Osteoblast (primary cell): ENCODE measurements around the gene RPS2. TPM values are rescaled to one million over a fixed set of nuclear protein-coding genes. Genes with fewer than 3 reads are reported as not detected.
"Not testable (repeated sequence)": the region's sequence is repeated elsewhere in the genome, so short reads cannot be mapped to it uniquely, and the experiment has no call there.

Experiments
- DNase-seq: peaks from one replicate; pipeline ENCODE4 v3.0.0; 2011; ENCODE audit warnings: low spot score, mixed read lengths; ENCODE audit not compliant: insufficient read length; ENCODE audit errors: missing footprints
- H2AFZ ChIP-seq: 2 replicates; pipeline ENCODE4 v1.6.0; 2011; ENCODE audit warnings: mild to moderate bottlenecking, low read length
- H3K27ac ChIP-seq: 2 replicates; pipeline ENCODE4 v1.5.1; 2011; ENCODE audit warnings: mild to moderate bottlenecking, low read depth, low read length, moderate library complexity
- H3K27me3 ChIP-seq: 2 replicates; pipeline ENCODE4 v1.6.0; 2012; ENCODE audit warnings: mild to moderate bottlenecking, control low read depth, inconsistent platforms, low read length, moderate library complexity; ENCODE audit not compliant: insufficient read depth
- H3K36me3 ChIP-seq: 2 replicates; pipeline ENCODE4 v1.5.1; 2011; ENCODE audit warnings: mild to moderate bottlenecking, low read length, control low read depth, moderate library complexity; ENCODE audit not compliant: insufficient read depth
- H3K4me1 ChIP-seq: 2 replicates; pipeline ENCODE4 v1.5.1; 2011; ENCODE audit warnings: mild to moderate bottlenecking, low read length, control low read depth, moderate library complexity; ENCODE audit not compliant: insufficient read depth
- H3K4me2 ChIP-seq: 2 replicates; pipeline ENCODE4 v1.6.0; 2011; ENCODE audit warnings: mild to moderate bottlenecking, low read length; ENCODE audit not compliant: insufficient read depth
- H3K4me3 ChIP-seq: fragments of 200-600 bp; sonication (generic); 3 replicates; pipeline ENCODE4 v1.5.1; 2012; ENCODE audit warnings: mild to moderate bottlenecking, low read length, inconsistent platforms; ENCODE audit not compliant: insufficient read depth
- H3K79me2 ChIP-seq: 2 replicates; pipeline ENCODE4 v1.6.0; 2012; ENCODE audit warnings: mild to moderate bottlenecking, low read length, control low read depth, inconsistent platforms; ENCODE audit not compliant: insufficient read depth
- H3K9me3 ChIP-seq: 2 replicates; pipeline ENCODE4 v1.5.1; 2011; ENCODE audit warnings: low read depth, low read length, control low read depth
- H4K20me1 ChIP-seq: 2 replicates; pipeline ENCODE4 v1.6.0; 2012; ENCODE audit warnings: mild to moderate bottlenecking, low read length, control low read depth; ENCODE audit not compliant: insufficient read depth
- total RNA-seq: library from RNA; depleted of rRNA; stranded (reverse); fragments of >200 nt; gene quantifications from 2 replicates; pipeline ENCODE4 v1.2.3, GENCODE V29; 2012
- TF ChIP-seq, protein P1 (sequence below): IDR thresholded peaks from 2 replicates; pipeline ENCODE4 v1.5.1; 2011; ENCODE audit warnings: mild to moderate bottlenecking, low read depth, low read length, moderate library complexity; ENCODE audit errors: extremely low read depth

RPS2 gene
- total RNA-seq, 1 donor = 2,359 TPM

DNA sequence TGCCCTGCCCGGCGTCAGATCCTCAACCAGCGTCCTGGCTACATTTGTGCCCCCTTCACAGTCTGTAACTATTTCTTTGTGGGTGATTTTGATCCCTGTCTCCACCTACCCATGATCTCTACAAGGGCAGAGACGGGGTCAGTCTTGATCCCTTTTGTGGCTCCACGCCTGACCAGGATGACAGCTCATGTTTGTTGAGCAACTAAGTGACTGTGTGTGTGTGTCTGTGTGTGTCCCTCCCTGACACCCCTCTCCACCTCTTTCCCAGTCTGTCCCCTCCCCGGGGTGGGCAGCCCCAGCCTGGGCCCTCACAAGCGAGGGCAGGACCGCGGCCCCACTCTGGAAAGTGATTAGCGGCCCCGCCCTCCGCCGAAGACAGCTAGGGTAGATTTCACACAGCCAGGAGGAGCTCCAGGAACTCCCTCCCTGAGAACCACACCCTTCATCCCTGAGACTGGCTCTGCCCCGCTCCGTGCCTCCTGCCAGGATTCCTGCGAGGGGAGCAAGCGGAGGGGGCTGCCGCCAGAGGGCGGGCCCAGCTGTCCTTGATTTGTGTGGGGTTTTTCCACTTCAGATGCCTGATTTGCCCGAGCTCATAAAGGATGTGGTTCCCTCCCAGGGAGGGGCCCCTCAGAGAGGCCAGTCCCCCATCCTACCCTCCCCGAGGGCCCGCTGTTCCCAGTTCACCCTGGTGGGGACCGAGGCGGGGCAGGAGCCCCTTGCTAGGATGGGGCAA lies 41.2 kb downstream of the RPS2 start:
- DNase-seq = peak; percentile 62
- Histone ChIP-seq H3K9me3 (no peaks in the 10 kb centered on the region), H2AFZ (no peak overlapping the region), H3K4me2 (no peak overlapping the region), H3K4me3 (no peak overlapping the region), H4K20me1 (peaks cover 3% of the 10 kb centered on the region), H3K27ac (no peak overlapping the region), H3K4me1 (no peaks in the 10 kb centered on the region), H3K27me3 (peaks cover 62% of the 10 kb centered on the region), H3K36me3 (no peaks in the 10 kb centered on the region), H3K79me2 (no peaks in the 10 kb centered on the region)
- TF ChIP-seq, protein P1, sequence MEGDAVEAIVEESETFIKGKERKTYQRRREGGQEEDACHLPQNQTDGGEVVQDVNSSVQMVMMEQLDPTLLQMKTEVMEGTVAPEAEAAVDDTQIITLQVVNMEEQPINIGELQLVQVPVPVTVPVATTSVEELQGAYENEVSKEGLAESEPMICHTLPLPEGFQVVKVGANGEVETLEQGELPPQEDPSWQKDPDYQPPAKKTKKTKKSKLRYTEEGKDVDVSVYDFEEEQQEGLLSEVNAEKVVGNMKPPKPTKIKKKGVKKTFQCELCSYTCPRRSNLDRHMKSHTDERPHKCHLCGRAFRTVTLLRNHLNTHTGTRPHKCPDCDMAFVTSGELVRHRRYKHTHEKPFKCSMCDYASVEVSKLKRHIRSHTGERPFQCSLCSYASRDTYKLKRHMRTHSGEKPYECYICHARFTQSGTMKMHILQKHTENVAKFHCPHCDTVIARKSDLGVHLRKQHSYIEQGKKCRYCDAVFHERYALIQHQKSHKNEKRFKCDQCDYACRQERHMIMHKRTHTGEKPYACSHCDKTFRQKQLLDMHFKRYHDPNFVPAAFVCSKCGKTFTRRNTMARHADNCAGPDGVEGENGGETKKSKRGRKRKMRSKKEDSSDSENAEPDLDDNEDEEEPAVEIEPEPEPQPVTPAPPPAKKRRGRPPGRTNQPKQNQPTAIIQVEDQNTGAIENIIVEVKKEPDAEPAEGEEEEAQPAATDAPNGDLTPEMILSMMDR = no peak

DNA sequence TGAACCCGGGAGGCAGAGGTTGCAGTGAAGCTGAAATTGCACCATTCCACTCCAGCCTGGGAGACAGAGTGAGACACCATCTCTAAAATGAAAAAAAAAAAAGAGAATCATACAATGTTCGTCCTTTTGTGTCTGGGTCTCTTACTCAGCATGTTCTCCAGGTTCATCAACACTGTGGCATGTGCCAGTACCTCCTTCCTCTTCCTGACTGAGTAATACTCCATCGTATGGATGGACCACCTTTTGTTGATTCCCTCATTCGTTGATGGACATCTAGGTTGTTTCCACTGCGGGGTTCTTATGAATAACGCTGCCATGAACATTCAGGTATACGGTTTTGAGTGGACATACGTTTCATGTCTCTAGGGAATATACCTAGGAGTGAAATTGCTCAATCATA lies 42.3 kb downstream of the RPS2 start:
- TF ChIP-seq, protein P1 = no peak

DNA sequence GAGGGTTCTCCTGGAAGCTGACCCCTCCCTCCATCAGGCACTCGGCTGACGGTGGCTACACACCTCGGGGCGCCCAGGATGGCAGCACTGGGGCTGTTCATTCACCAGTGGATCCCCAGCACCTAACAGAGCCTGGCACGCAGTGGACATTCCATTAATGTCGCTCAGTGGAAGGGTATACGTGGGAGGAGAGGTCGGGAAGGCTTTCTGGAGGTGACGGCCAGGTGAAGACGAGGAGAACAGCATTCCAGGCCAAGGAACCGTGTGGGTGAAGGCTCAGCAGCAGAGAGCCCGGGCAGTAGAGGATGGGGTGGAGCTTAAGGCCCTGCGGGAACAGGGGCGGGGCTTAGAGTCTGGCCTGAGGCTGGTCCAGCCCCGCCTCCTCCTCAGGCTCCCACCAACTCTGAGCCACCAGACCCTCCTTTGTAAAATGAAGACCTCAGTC lies 43.9 kb downstream of the RPS2 start:
- H3K36me3 ChIP-seq = no peaks in the 10 kb centered on the region
- DNase-seq = no peak
- no peaks in the 10 kb centered on the region for H3K79me2 ChIP-seq
- H3K4me1 ChIP-seq = no peaks in the 10 kb centered on the region
- peaks cover 3% of the 10 kb centered on the region for H4K20me1 ChIP-seq
- no peak overlapping the region for H2AFZ ChIP-seq
- TF ChIP-seq, protein P1 = no peak
- no peak overlapping the region for H3K27ac ChIP-seq
- no peak overlapping the region for H3K4me3 ChIP-seq
- H3K9me3 ChIP-seq = no peaks in the 10 kb centered on the region
- H3K4me2 ChIP-seq = no peak overlapping the region
- H3K27me3 ChIP-seq = peaks cover 80% of the 10 kb centered on the region

More for the DNA sequence above, 42.3 kb downstream of the RPS2 start:
- Histone ChIP-seq H3K79me2 (no peaks in the 10 kb centered on the region), H3K4me1 (no peaks in the 10 kb centered on the region), H3K36me3 (no peaks in the 10 kb centered on the region), H3K27ac (no peak overlapping the region), H4K20me1 (peaks cover 3% of the 10 kb centered on the region), H3K4me2 (no peak overlapping the region), H3K9me3 (no peaks in the 10 kb centered on the region), H2AFZ (no peak overlapping the region), H3K4me3 (no peak overlapping the region), H3K27me3 (peaks cover 68% of the 10 kb centered on the region)
- no peak for DNase-seq

DNA sequence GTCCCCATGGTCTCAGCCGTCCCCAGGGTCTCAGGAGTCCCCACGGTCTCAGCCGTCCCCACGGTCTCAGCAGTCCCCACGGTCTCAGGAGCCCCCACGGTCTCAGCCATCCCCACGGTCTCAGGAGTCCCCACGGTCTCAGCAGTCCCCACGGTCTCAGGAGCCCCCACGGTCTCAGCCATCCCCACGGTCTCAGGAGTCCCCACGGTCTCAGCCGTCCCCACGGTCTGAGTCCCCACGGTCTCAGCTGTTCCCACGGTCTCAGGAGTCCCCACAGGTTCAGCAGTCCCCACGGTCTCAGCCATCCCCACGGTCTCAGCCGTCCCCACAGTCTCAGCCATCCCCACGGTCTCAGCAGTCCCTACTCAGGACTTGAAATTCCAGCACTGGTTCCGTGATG lies 44.5 kb downstream of the RPS2 start:
- H2AFZ ChIP-seq, H3K9me3 ChIP-seq, H3K79me2 ChIP-seq, H3K36me3 ChIP-seq, H4K20me1 ChIP-seq, H3K4me1 ChIP-seq, H3K4me2 ChIP-seq, H3K27ac ChIP-seq, DNase-seq, H3K4me3 ChIP-seq: not testable (repeated sequence)
- peaks cover 78% of the 10 kb centered on the region for H3K27me3 ChIP-seq
